IMR-90 (cell line): Measurements from ENCODE around the gene CNOT2. TPM values are rescaled to one million over a fixed set of nuclear protein-coding genes. Genes with fewer than 3 reads are reported as not detected.

Source experiments
- ATAC-seq: fragments of 200-7000 bp; cut with Tn5 transposase; 2 replicates; pipeline ENCODE4 v1.9.1; 2020; ENCODE audit warnings: low read depth, mild to moderate bottlenecking, moderate library complexity
- BruUV-seq: library from RNA; stranded (reverse); fragments of 400-500 nt; replicated peaks from 2 replicates; lab custom pipeline; 2021; lab: Mats Ljungman, UMichigan
- CTCF ChIA-PET: fragments of 300-600 bp; formaldehyde crosslinking; extraction: SDS; loops from one replicate; lab custom pipeline; 2021; ENCODE audit warnings: antibody characterized with exemption; lab: Yijun Ruan, JAX
- POLR2A ChIA-PET: fragments of 300-600 bp; sonication (Branson Sonifier 250); formaldehyde crosslinking; loops from one replicate; lab custom pipeline; 2022; ENCODE audit warnings: antibody characterized with exemption; ENCODE audit not compliant: unreplicated experiment; lab: Charles Lee
- DNase-seq: peaks from one replicate; pipeline ENCODE4 v3.0.0; 2013
- H2AFZ ChIP-seq: replicated peaks from 2 replicates; pipeline ENCODE3; 2013; ENCODE audit warnings: low read length, mild to moderate bottlenecking; ENCODE audit not compliant: poor library complexity
- H2AK5ac ChIP-seq: 2 replicates; pipeline ENCODE4 v1.6.1; 2013; ENCODE audit warnings: low read depth, low read length, inconsistent platforms
- H2AK9ac ChIP-seq: replicated peaks from 2 replicates; pipeline ENCODE3; 2013; ENCODE audit warnings: mild to moderate bottlenecking, low read depth, low read length, moderate library complexity; ENCODE audit not compliant: poor library complexity
- H2BK120ac ChIP-seq: 2 replicates; pipeline ENCODE4 v1.6.1; 2013; ENCODE audit warnings: low read depth, low read length, inconsistent platforms
- H2BK15ac ChIP-seq: 3 replicates; pipeline ENCODE4 v1.6.1; 2013; ENCODE audit warnings: low read depth, low read length, inconsistent platforms
- H2BK20ac ChIP-seq: 2 replicates; pipeline ENCODE4 v1.6.1; 2013; ENCODE audit warnings: low read depth, mild to moderate bottlenecking, inconsistent platforms, low read length, moderate library complexity
- H2BK5ac ChIP-seq: 2 replicates; pipeline ENCODE4 v1.6.1; 2013; ENCODE audit warnings: mild to moderate bottlenecking, low read depth, low read length, inconsistent platforms; ENCODE audit not compliant: poor library complexity, severe bottlenecking
- H3K14ac ChIP-seq: replicated peaks from 2 replicates; pipeline ENCODE4 v1.6.1; 2013; ENCODE audit warnings: low read depth, low read length, inconsistent platforms
- H3K18ac ChIP-seq: 2 replicates; pipeline ENCODE4 v1.6.1; 2013; ENCODE audit warnings: low read depth, low read length, control low read depth
- H3K23ac ChIP-seq: 2 replicates; pipeline ENCODE4 v1.6.1; 2013; ENCODE audit warnings: low read depth, low read length, inconsistent platforms
- H3K27ac ChIP-seq: 2 replicates; pipeline ENCODE4 v1.5.1; 2013; ENCODE audit warnings: mild to moderate bottlenecking, control low read depth, low read length; ENCODE audit not compliant: insufficient read depth
- H3K27me3 ChIP-seq: 2 replicates; pipeline ENCODE4 v1.6.1; 2013; ENCODE audit warnings: low read length; ENCODE audit not compliant: control insufficient read depth, insufficient read depth
- H3K36me3 ChIP-seq: 2 replicates; pipeline ENCODE4 v1.6.1; 2013; ENCODE audit warnings: low read length, mixed read lengths; ENCODE audit not compliant: control insufficient read depth, insufficient read depth
- H3K4ac ChIP-seq: 2 replicates; pipeline ENCODE4 v1.6.1; 2013; ENCODE audit warnings: low read depth, low read length, inconsistent platforms
- H3K4me1 ChIP-seq: 2 replicates; pipeline ENCODE4 v1.6.1; 2013; ENCODE audit warnings: low read length, mixed read lengths; ENCODE audit not compliant: control insufficient read depth, insufficient read depth
- H3K4me2 ChIP-seq: 2 replicates; pipeline ENCODE4 v1.6.1; 2013; ENCODE audit warnings: low read depth, mild to moderate bottlenecking, control low read depth, low read length, moderate library complexity
- H3K4me3 ChIP-seq: 2 replicates; pipeline ENCODE4 v1.5.1; 2013; ENCODE audit warnings: low read depth, mild to moderate bottlenecking, control low read depth, low read length, moderate library complexity; ENCODE audit not compliant: insufficient read depth
- H3K56ac ChIP-seq: 2 replicates; pipeline ENCODE4 v1.6.1; 2013; ENCODE audit warnings: low read length, inconsistent platforms; ENCODE audit not compliant: insufficient read depth; ENCODE audit errors: extremely low read depth
- H3K79me1 ChIP-seq, 2 experiments: 2 replicates each; pipeline ENCODE4 v1.6.1; 2013; ENCODE audit warnings: low read length in 2 of 2, inconsistent platforms in 1 of 2, low read depth in 1 of 2
- H3K9ac ChIP-seq: 2 replicates; pipeline ENCODE4 v1.6.1; 2013; ENCODE audit warnings: low read depth, low read length, control low read depth
- H3K9me1 ChIP-seq: 2 replicates; pipeline ENCODE4 v1.6.1; 2013; ENCODE audit warnings: low read length, inconsistent platforms; ENCODE audit not compliant: insufficient read depth
- H3K9me3 ChIP-seq: 2 replicates; pipeline ENCODE4 v1.6.1; 2013; ENCODE audit warnings: low read length; ENCODE audit not compliant: control insufficient read depth, insufficient read depth
- H4K20me1 ChIP-seq: 2 replicates; pipeline ENCODE4 v1.6.1; 2013; ENCODE audit warnings: low read length, inconsistent platforms; ENCODE audit not compliant: insufficient read depth
- H4K5ac ChIP-seq: 2 replicates; pipeline ENCODE4 v1.6.1; 2013; ENCODE audit warnings: mild to moderate bottlenecking, low read depth, low read length, control low read depth
- H4K8ac ChIP-seq, 2 experiments: 2 replicates each; pipeline ENCODE4 v1.6.1; 2013; ENCODE audit warnings: low read depth in 2 of 2, low read length in 2 of 2, control low read depth in 1 of 2, inconsistent platforms in 1 of 2
- H4K91ac ChIP-seq: 2 replicates; pipeline ENCODE4 v1.6.1; 2013; ENCODE audit warnings: low read depth, low read length, inconsistent platforms; ENCODE audit not compliant: insufficient read depth
- BHLHE40 ChIP-seq: fragments of 150-350 bp; IDR thresholded peaks from 2 replicates; pipeline ENCODE4 v1.6.1; 2016; ENCODE audit warnings: mild to moderate bottlenecking, low read depth, low read length
- CHD1 ChIP-seq: IDR thresholded peaks from 2 replicates; pipeline ENCODE4 v1.6.1; 2012; ENCODE audit warnings: low read depth, low read length, improper control_type of control experiment
- FOS ChIP-seq: fragments of 150-350 bp; IDR thresholded peaks from 2 replicates; pipeline ENCODE4 v1.6.1; 2016; ENCODE audit warnings: low read depth, low read length
- MAZ ChIP-seq: IDR thresholded peaks from 2 replicates; pipeline ENCODE4 v1.6.1; 2012; ENCODE audit warnings: low read depth, mild to moderate bottlenecking, low read length, improper control_type of control experiment, moderate library complexity, borderline replicate concordance
- NFE2L2 ChIP-seq: fragments of 150-350 bp; IDR thresholded peaks from 2 replicates; pipeline ENCODE4 v1.6.1; 2016; ENCODE audit warnings: low read depth, mild to moderate bottlenecking, low read length
- RAD21 ChIP-seq: IDR thresholded peaks from 2 replicates; pipeline ENCODE4 v1.6.1; 2012; ENCODE audit warnings: low read length, improper control_type of control experiment
- RCOR1 ChIP-seq: IDR thresholded peaks from 2 replicates; pipeline ENCODE4 v1.6.1; 2012; ENCODE audit warnings: mild to moderate bottlenecking, low read length, improper control_type of control experiment; ENCODE audit not compliant: insufficient replicate concordance
- RFX5 ChIP-seq: IDR thresholded peaks from 2 replicates; pipeline ENCODE4 v1.8.0; 2012; ENCODE audit warnings: low read depth, mild to moderate bottlenecking, low read length, moderate library complexity
- WGBS, 2 experiments: methylation state at CpG; one replicate each; pipeline versions ENCODE4 v1.1.5 to v1.1.7; 2013; ENCODE audit warnings: missing lambda C conversion rate in 2 of 2; ENCODE audit not compliant: insufficient read length in 1 of 2; ENCODE audit errors: extremely low coverage in 2 of 2; 5-methylcytosine and 5-hydroxymethylcytosine counted together
- dilution Hi-C: fragments of 300-500 bp; cut with HindIII; formaldehyde crosslinking; loops from one replicate; pipeline ENCODE4 v1.14.3; 2018; ENCODE audit warnings: low sequenced_read_pairs; ENCODE audit not compliant: unreplicated experiment
- in situ Hi-C: fragments of 300-500 bp; cut with MboI; formaldehyde crosslinking; loops from 3 replicates; pipeline ENCODE4 v1.14.3; 2019; ENCODE audit warnings: low sequenced_read_pairs, inconsistent platforms, mixed read lengths
- intact Hi-C: fragments of 100-400 bp; cut with micrococcal nuclease; formaldehyde crosslinking; loops from 2 replicates; pipeline ENCODE4 v1.10.0; 2022
- polyA plus RNA-seq, 3 experiments: library from polyadenylated mRNA; depleted of rRNA; stranded (reverse); fragments of >200 nt; gene quantifications; 2 replicates each; pipeline ENCODE4 v1.2.3, GENCODE V29; 2012; ENCODE audit warnings: low replicate concordance in 1 of 3
- total RNA-seq: library from RNA; depleted of rRNA; stranded (reverse); fragments of >200 nt; gene quantifications from 2 replicates; pipeline ENCODE4 v1.2.3, GENCODE V29; 2012
- TF ChIP-seq, protein P1 (sequence below): fragments of 150-350 bp; IDR thresholded peaks from 2 replicates; pipeline ENCODE4 v1.6.1; 2016; ENCODE audit warnings: low read depth, mild to moderate bottlenecking, low read length, moderate library complexity, borderline replicate concordance

CNOT2 gene
- total and polyA plus RNA-seq, 2 of the 4 experiments (the other 2 are of a cell fraction), result 63.4 to 159 TPM

GRCh38 chr12:70305794-70306193, 62.6 kb downstream of the CNOT2 start:
- H3K27ac ChIP-seq, result no peak overlapping the region; the same call in 1 of the 2 replicates
- peaks cover 7% of the 10 kb centered on the region for H3K4me1 ChIP-seq
- H3K9ac ChIP-seq, result no peak overlapping the region
- no peak overlapping the region; the same call in 1 of the 2 replicates for H2AK5ac ChIP-seq
- TF ChIP-seq CHD1, result no peak
- TF ChIP-seq BHLHE40, result no peak
- TF ChIP-seq RAD21, result no peak
- TF ChIP-seq NFE2L2, result no peak
- no peak for TF ChIP-seq RCOR1
- TF ChIP-seq, protein P1, sequence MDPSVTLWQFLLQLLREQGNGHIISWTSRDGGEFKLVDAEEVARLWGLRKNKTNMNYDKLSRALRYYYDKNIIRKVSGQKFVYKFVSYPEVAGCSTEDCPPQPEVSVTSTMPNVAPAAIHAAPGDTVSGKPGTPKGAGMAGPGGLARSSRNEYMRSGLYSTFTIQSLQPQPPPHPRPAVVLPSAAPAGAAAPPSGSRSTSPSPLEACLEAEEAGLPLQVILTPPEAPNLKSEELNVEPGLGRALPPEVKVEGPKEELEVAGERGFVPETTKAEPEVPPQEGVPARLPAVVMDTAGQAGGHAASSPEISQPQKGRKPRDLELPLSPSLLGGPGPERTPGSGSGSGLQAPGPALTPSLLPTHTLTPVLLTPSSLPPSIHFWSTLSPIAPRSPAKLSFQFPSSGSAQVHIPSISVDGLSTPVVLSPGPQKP, result no peak
- TF ChIP-seq RFX5, result no peak
- TF ChIP-seq FOS, result no peak
- TF ChIP-seq MAZ, result no peak
- no peak overlapping the region for H3K14ac ChIP-seq
- peak overlapping the region; percentile 36; the same call in 1 of the 2 replicates for H4K5ac ChIP-seq
- H2BK15ac ChIP-seq, result peak overlapping the region; percentile 62; the same call in 1 of the 3 replicates
- no peak overlapping the region for H3K23ac ChIP-seq
- BruUV-seq, result no TSS peak
- no peaks in the 10 kb centered on the region for H3K9me1 ChIP-seq
- dilution Hi-C loops, result no loop called here
- peak overlapping the region; percentile 83 for H2BK5ac ChIP-seq
- no peak overlapping the region for H3K4me3 ChIP-seq
- ChIA-PET POLR2A (no interaction called here), CTCF (no interaction called here)
- peaks cover 17% of the 10 kb centered on the region; the same call in 1 of the 2 replicates for H4K20me1 ChIP-seq
- ATAC-seq (peak; percentile 65), DNase-seq (peak; percentile 65)
- intact Hi-C loops, result no loop called here
- peaks cover 6 to 26% of the 10 kb centered on the region in 2 experiments; a peak in 3 of 4 replicates for H3K79me1 ChIP-seq
- H2AK9ac ChIP-seq, result no peak overlapping the region
- no peak overlapping the region for H4K8ac ChIP-seq
- peaks cover 6% of the 10 kb centered on the region for H3K36me3 ChIP-seq
- H3K27me3 ChIP-seq, result no peaks in the 10 kb centered on the region
- no peak overlapping the region for H2BK120ac ChIP-seq
- 0 out of 2 replicates have a peak, but pooled peaks cover 2% of the 10 kb centered on the region for H3K9me3 ChIP-seq
- H2BK20ac ChIP-seq, result no peak overlapping the region
- in situ Hi-C loops, result no loop called here
- no peak overlapping the region for H2AFZ ChIP-seq
- H3K4ac ChIP-seq, result no peak overlapping the region
- H4K91ac ChIP-seq, result no peak overlapping the region
- no peak overlapping the region for H3K56ac ChIP-seq
- H3K4me2 ChIP-seq, result peak overlapping the region; percentile 62; the same call in 1 of the 2 replicates
- H3K18ac ChIP-seq, result no peak overlapping the region
- no CpG with 5 or more reads among the region's 5 CpGs for WGBS, 2 experiments
